ENCODE data around the gene PTPRK. TPM values are rescaled to one million over a fixed set of nuclear protein-coding genes. Genes with fewer than 3 reads are reported as not detected.

PTPRK gene
- total and polyA plus RNA-seq, 2 of the 13 experiments (the other 11 are each of a cell fraction or from before 2014, with no cell fraction given) = 43.6 to 98.3 TPM

- no peak for TF ChIP-seq ZHX2 (IDR thresholded peaks at IDR 0.05; ENCODE audit: low read depth)
- TF ChIP-seq ZHX2 (CRISPR knock-in tag; IDR thresholded peaks at IDR 0.05; ENCODE audit: borderline replicate concordance) = no peak
- no peak for TF ChIP-seq MLXIP (CRISPR knock-in tag; IDR thresholded peaks at IDR 0.05; ENCODE audit: borderline replicate concordance)
- TF ChIP-seq HBP1 (CRISPR knock-in tag; IDR thresholded peaks at IDR 0.05; ENCODE audit: low read depth) = no peak
- peak; percentile 78; the same call in 1 of the 2 replicates for TF ChIP-seq ZBTB43 (CRISPR knock-in tag; conservative IDR thresholded peaks at IDR 0.05)
- no peak for TF ChIP-seq ZNF276 (CRISPR knock-in tag; IDR thresholded peaks at IDR 0.05; ENCODE audit: low read depth)
- TF ChIP-seq ERF (CRISPR knock-in tag; IDR thresholded peaks at IDR 0.05) = peak; percentile 76; the same call in 1 of the 2 replicates
- TF ChIP-seq BHLHE40 (IDR thresholded peaks at IDR 0.05; ENCODE audit: low read length) = no peak
- no peak for TF ChIP-seq RBM39 (IDR thresholded peaks at IDR 0.05; ENCODE audit: low read depth, low read length, poor library complexity, severe bottlenecking)
- TF ChIP-seq BRF2 (CRISPR knock-in tag; IDR thresholded peaks at IDR 0.05) = peak; percentile 87; the same call in 1 of the 2 replicates
- TF ChIP-seq ZFX (CRISPR knock-in tag; IDR thresholded peaks at IDR 0.05; ENCODE audit: low read depth) = no peak
Measured at GRCh38 chr6:128062882-128063603, 457.4 kb downstream of the PTPRK start (continued).

Data from HepG2 (cell line).